Pancreas (tissue), 10 donors: ENCODE results near the gene PHF2. TPM values are rescaled to one million over a fixed set of nuclear protein-coding genes. Genes with fewer than 3 reads are reported as not detected.

Source experiments
- ATAC-seq, 4 donors: fragments of 200-7000 bp; cut with Tn5 transposase; one replicate each; pipeline versions ENCODE4 v1.8.0 to v1.9.1; 2020; ENCODE audit warnings: mild to moderate bottlenecking in 4 of 4, moderate library complexity in 4 of 4
- DNase-seq, 6 donors: peaks; one replicate each; pipeline ENCODE4 v3.0.0-alpha.2; 2020
- FAIRE-seq: peaks from 2 replicates; lab custom pipeline; 2012; peaks lifted over from hg19 to GRCh38; lab: Jason Lieb, UNC
- H3K27ac ChIP-seq, 4 donors: fragments of 200-600 bp; sonication (generic); 1 replicate in 3 of 4; 2 replicates in 1 of 4; pipeline versions ENCODE4 v1.5.0 to v1.8.0; 2020
- H3K27me3 ChIP-seq, 4 donors: fragments of 200-600 bp; one replicate each; pipeline ENCODE4 v1.8.0; 2021
- H3K36me3 ChIP-seq, 3 donors: fragments of 200-600 bp; sonication (generic) in 1 of 3; one replicate each; pipeline versions ENCODE4 v1.5.0 to v1.8.0; 2020 to 2021
- H3K4me1 ChIP-seq, 3 donors: fragments of 200-600 bp; one replicate each; pipeline ENCODE4 v1.8.0; 2021
- H3K4me3 ChIP-seq, 4 donors: fragments of 200-600 bp; sonication (generic) in 2 of 4; one replicate each; pipeline versions ENCODE4 v1.5.0 to v1.8.0; 2020 to 2021
- H3K9me3 ChIP-seq, 4 donors: fragments of 200-600 bp; one replicate each; pipeline ENCODE4 v1.8.0; 2021
- CTCF ChIP-seq, 4 donors: fragments of 200-600 bp; sonication (generic) in 3 of 4; IDR thresholded peaks; one replicate each; pipeline versions ENCODE4 v1.5.0 to v1.8.0; 2021; ENCODE audit warnings: antibody characterized with exemption in 4 of 4
- WGBS, 2 donors: extraction: QIAGEN DNeasy Blood & Tissue Kit; methylation state at CpG; one replicate each; pipeline ENCODE4 v1.1.7; 2013; 5-methylcytosine and 5-hydroxymethylcytosine counted together
- intact Hi-C, 3 donors: fragments of 100-400 bp; cut with DNase I; formaldehyde crosslinking; loops; one replicate each; pipeline versions ENCODE4 v1.11.1 to v1.14.2; 2022
- polyA plus RNA-seq, 2 donors: library from polyadenylated mRNA; stranded (reverse); fragments of 200-250 nt; gene quantifications; one replicate each; pipeline ENCODE4 v1.2.3, GENCODE V29; 2013
- total RNA-seq, 6 donors: library from RNA; stranded (reverse); fragmentation: NEBNext Ultra II Directional in 4 of 6; extraction: Animal tissue kit (Norgen Biotek cat#: 25700) in 4 of 6; gene quantifications; one replicate each; pipeline versions ENCODE4 v1.2.1 to v1.2.4, GENCODE V29; 2021 to 2023
- donor health status: healthy with polysubstance abuse.
- donor health status: DM: no; HTN: no; CAD: no; lungs with moderate emphysema.
- donor health status: DM: no; HTN: no; CAD: no.
- donor health status: control.
- donor health status: control.
- donor health status: Bipolar disorder and iron deficiency.
- donor health status: DM: yes; HTN: yes; CAD: no.
- donor health status: DM: no; HTN: no; CAD: no.
- donor health status: DM: no; HTN: no; CAD: no.
- donor health status: DM: yes; HTN: yes; CAD: no.

The PHF2 gene
- total and polyA plus RNA-seq, 8 donors = 10.8 to 24.8 (median 12.7) TPM

GRCh38 chr9:93557366-93558137, 18.8 kb upstream of the PHF2 start:
- no peak for ATAC-seq
- WGBS, 2 donors = 80 to 81% methylated on average over 15 of the region's 15 CpGs
- Histone ChIP-seq H3K4me3 (no peak overlapping the region), H3K9me3 (no peaks in the 10 kb centered on the region), H3K27me3 (no peaks in the 10 kb centered on the region), H3K36me3 (peaks cover 0 to 42% (median 20%) of the 10 kb centered on the region in 3 donors), H3K27ac (no peak overlapping the region), H3K4me1 (no peaks in the 10 kb centered on the region)
- FAIRE-seq = no peak
- no peak for DNase-seq
- TF ChIP-seq CTCF (IDR thresholded peaks at IDR 0.05) = no peak
- intact Hi-C loops = no loop called here

GRCh38 chr9:93558503-93558902, 17.9 kb upstream of the PHF2 start:
- Histone ChIP-seq H3K27ac (no peak overlapping the region), H3K4me3 (no peak overlapping the region), H3K36me3 (peaks cover 0 to 44% (median 22%) of the 10 kb centered on the region in 3 donors), H3K9me3 (no peaks in the 10 kb centered on the region), H3K27me3 (no peaks in the 10 kb centered on the region), H3K4me1 (no peaks in the 10 kb centered on the region)
- FAIRE-seq (no peak), ATAC-seq (no peak), DNase-seq (no peak)
- intact Hi-C loops = no loop called here
- TF ChIP-seq CTCF (IDR thresholded peaks at IDR 0.05) = no peak
- WGBS, 2 donors = 91 to 97% methylated on average over 14 of the region's 14 CpGs

GRCh38 chr9:93560991-93561390, 15.4 kb upstream of the PHF2 start:
- Histone ChIP-seq H3K36me3 (peaks cover 0 to 51% (median 17%) of the 10 kb centered on the region in 3 donors), H3K9me3 (no peaks in the 10 kb centered on the region), H3K4me1 (peaks cover 0 to 2% (median 0%) of the 10 kb centered on the region in 3 donors), H3K4me3 (no peak overlapping the region), H3K27me3 (no peaks in the 10 kb centered on the region), H3K27ac (no peak overlapping the region)
- WGBS, 2 donors = 89 to 92% methylated on average over 5 of the region's 5 CpGs
- intact Hi-C loops = no loop called here
- FAIRE-seq (no peak), DNase-seq (no peak), ATAC-seq (no peak)
- TF ChIP-seq CTCF (IDR thresholded peaks at IDR 0.05) = no peak

- intact Hi-C loops = no loop called here
- H3K4me3 ChIP-seq = no peak overlapping the region
- H3K27ac ChIP-seq = no peak overlapping the region
- no peaks in the 10 kb centered on the region for H3K27me3 ChIP-seq
- peaks cover 0 to 44% (median 17%) of the 10 kb centered on the region in 3 donors for H3K36me3 ChIP-seq
- H3K4me1 ChIP-seq = peaks cover 0 to 4% (median 0%) of the 10 kb centered on the region in 3 donors
- H3K9me3 ChIP-seq = no peaks in the 10 kb centered on the region
- ATAC-seq = no peak
- DNase-seq = no peak
- no peak for TF ChIP-seq CTCF (IDR thresholded peaks at IDR 0.05)
- 89 to 90% methylated on average over 2 of the region's 2 CpGs for WGBS, 2 donors
- FAIRE-seq = no peak
These were observed 14.2 kb upstream of the PHF2 start for GRCh38 chr9:93562157-93562556.

GRCh38 chr9:93565089-93565488, 11.3 kb upstream of the PHF2 start:
- no peaks in the 10 kb centered on the region for H3K27me3 ChIP-seq
- H3K9me3 ChIP-seq = no peaks in the 10 kb centered on the region
- TF ChIP-seq CTCF (IDR thresholded peaks at IDR 0.05) = no peak
- whole genome bisulfite sequencing, 2 donors = 85 to 89% methylated on average over 4 of the region's 4 CpGs
- no peak overlapping the region for H3K27ac ChIP-seq
- no peak for DNase-seq
- no peak for ATAC-seq
- no peak overlapping the region for H3K4me3 ChIP-seq
- H3K36me3 ChIP-seq = peaks cover 0 to 26% (median 5%) of the 10 kb centered on the region in 3 donors
- peaks cover 0 to 4% (median 0%) of the 10 kb centered on the region in 3 donors for H3K4me1 ChIP-seq
- intact Hi-C loops = no loop called here
- peak; percentile 69 for FAIRE-seq
